Right lung (tissue), 5 donors: ENCODE results near the gene PCNX2. TPM values are rescaled to one million over a fixed set of nuclear protein-coding genes. Genes with fewer than 3 reads are reported as not detected.

ENCODE experiments used
- DNase-seq, 2 donors: peaks; one replicate each; pipeline ENCODE4 v3.0.0-alpha.2; 2013
- polyA plus RNA-seq, 5 donors: library from polyadenylated mRNA; unstranded; fragments of 120-200 nt; gene quantifications; one replicate each; pipeline versions ENCODE4 v1.2.1 to v1.2.3, GENCODE V29; 2013; ENCODE audit warnings: inconsistent platforms in 1 of 5, low replicate concordance in 1 of 5; ENCODE audit not compliant: insufficient read length in 5 of 5, insufficient read depth in 1 of 5

Gene PCNX2
- polyA plus RNA-seq, 5 donors = 8.2 to 13.1 (median 12.6) TPM

DNA sequence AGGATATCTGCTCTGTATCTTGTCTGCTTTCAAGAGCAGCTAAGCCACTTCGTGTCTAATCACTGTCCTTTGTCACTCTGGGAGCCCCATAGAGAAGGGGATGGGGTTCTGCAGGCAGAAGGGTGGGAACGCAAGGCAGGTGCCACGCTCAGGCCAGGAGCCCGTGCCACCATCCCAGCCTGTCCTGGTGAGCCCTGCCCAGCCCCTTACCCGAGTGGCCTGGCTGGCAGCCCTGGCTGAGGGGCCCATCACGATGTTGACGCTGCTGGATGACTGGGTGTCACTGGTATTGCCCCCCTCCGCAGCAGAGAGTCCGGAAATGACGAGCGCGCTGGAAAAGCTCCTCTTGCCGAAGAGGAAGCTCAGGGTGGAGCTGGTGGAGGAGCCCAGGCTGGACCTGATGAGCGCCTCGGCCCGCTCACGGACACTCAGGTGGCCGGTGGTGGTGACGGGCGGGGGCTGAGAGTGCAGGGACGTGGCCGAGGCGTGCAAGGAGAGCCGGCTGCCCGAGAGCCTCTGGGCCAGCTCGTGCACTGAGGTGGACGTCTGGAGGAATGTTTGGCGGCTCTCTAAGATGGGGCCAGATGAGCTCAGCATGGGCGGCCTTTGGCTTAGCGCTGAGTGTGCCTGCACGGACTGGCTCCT, 309.5 kb downstream of the PCNX2 start:
- no peak for DNase-seq

DNA sequence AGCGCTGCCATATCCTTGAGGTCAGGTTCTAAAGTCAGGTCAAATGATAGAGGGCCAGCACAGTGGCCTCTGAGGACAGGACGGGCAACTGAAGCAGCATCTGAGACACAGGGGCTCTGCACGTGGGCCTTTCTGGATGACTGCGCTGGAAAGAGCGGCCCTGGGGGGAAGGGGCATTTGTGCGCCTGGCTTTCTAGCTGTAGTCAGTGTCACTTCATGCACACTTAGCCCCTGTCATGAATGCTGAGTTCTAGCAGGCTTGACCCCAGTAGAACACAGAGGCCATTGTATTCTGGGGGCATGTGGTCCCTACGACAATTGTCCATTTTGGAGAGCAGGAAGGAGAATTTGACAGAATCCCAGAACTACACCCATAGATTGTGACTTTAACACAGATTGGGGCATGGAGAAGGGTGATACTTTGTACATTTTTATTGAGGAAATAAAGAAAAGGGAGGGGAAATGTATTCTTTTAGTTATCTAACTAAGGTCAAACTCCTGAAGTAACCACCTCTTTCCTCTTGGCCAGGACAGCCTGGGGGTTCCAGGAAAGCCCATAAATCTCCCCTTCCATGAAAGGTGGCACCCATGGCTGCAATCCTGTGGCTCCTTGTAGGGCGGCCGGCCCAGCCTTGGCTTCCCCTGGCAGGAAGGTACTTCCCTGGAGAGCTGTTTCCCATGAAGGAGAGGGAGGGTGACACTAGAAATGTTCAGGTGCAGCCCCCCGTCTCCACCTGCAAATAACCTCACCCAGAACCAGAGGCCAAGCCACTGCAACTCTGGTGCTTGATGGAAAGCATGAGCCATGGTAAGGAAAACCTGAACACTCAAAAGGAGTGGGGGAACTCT, 310.7 kb downstream of the PCNX2 start:
- no peak for DNase-seq

DNA sequence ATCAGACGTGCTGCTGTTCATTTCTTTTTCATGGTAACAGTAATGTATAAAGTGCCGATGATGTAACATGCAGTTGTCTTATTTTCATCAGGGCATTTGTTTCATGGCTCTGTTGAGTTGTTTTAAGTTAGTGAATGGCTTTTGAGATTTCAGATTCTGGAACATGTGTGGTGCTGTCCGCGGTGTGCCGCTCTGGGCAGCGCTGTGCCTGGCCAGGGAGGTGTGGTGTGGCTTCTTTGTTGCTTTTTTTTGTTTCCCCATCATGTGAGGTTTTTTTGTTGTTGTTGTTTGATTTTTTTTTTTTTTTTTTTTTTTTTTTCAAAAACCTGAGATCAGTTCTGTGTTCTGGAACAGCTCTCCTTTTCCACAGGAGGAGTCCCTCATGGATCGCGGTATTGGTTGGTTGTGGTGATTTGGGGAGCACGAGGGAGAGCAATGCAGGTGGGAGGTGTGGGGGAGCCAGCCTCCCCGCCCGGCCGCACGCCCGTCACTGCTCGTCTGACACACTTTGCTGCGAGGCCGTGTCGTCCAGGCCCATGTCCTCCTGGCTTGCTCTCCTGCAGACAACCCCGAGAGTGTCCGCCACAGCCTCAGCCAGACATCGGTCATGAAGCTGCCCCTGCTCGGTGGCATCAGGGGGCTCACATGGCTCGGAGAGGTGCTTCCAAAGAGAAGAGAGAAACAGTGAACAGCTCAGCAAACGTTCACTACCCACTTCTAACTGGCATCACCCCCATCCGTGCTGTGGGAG, 311.5 kb downstream of the PCNX2 start:
- no peak for DNase-seq

DNA sequence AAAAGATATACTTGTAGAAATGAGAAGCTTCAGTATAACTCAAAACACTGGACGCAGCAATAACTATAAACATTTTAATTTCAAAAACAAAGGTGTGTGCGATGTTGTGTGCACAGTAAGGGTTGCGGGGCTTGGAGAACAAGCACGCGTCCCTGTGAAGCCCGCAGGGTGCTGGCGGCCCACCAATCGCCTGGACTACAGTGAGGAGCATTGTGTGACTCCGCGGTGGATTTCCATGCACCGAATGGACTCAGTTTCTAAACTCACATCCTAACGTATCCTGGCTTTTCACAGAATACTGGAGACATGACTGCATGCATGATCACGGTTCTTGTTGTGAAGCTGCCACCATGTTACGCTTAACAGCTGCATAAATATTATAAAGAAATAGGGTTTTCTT, 312.1 kb downstream of the PCNX2 start:
- DNase-seq = no peak

DNA sequence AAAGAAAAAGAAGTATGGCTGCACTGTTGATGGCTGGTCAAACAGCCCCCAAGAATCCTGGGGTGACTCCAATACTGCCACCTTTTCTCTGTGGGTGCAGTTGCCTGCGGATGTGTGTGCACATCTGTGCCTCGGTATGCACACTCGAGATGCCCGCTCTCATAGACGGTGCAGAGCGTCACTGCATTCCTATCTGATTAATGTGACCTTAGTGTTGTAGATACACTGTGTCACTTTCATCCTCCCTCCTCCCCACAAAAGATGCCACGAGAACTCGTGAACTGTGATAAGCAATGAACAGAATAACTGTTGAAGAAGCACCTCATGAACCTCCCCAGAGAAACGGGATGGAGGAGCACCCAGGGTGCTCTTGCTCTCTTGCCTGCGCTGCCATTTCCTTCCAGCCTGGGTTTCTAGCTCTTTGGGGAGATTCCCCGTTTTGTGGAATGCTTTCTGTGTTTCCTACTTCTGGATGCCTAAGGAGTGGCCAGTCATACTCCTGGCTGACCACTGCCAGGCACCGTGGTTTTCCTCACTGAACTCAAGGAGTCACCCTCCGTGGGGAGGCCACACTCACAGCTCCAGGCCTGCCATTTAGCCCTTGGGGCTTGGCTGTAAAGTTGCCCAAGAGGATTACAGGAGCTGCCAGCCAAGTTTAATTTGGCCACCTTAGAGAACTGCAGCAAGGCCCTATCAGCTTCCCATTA, 313.1 kb downstream of the PCNX2 start:
- no peak for DNase-seq

DNA sequence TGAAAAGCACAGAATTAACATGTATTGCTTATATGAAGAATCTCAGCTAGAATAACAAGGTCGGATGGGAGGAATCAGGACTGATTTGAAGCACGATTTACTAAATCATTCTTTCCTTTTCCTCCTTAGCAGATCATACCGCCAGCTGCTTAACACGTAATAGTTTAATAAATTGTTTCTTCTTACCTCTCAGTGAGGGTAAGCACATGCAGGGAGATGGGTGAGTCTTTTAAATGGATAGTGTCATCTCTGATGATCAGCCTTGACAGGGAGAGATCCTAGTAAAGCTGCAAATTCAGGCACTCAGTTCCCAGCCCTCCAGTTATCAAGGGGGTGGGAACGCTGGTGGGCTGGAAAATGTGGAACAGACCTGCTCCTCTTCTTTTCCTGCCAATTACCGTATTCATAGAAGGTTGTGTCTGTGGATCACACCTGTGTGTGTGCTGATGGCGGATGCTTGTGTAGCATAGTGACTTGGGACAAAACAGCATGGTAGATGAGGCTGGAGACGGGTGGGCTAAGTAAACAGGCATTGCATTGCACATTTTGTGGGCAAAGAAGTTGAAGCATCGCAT, 314.5 kb downstream of the PCNX2 start:
- no peak for DNase-seq

DNA sequence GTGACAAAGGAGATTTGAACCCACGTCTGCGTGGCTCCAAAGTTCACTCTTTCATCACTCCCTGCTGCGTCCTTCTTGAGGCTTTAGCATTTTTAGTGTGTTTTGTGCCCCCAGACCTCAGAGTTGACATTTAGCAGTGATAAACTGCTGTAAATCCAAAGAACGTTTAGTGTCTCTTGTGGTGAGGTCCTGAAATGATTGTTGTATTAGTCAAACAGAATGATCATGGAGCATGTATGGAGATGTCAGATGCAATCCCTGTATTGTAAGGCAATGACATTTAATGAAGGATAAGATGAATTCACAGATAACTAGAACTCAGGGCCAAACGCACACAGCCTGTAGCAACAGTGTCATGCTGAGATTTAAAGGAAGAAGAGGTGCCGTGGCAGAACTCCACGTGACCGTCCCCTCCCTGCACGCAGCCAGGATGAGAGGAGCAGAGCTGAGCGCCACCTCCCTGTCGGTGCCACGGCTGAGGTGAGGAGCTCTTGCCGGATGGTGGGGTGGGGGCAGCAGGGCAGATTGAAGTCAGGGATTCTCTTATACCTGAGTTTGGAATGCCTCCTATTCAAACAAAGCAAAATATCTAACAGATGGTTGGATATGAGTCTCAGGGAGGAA, 315.1 kb downstream of the PCNX2 start:
- no peak for DNase-seq

DNA sequence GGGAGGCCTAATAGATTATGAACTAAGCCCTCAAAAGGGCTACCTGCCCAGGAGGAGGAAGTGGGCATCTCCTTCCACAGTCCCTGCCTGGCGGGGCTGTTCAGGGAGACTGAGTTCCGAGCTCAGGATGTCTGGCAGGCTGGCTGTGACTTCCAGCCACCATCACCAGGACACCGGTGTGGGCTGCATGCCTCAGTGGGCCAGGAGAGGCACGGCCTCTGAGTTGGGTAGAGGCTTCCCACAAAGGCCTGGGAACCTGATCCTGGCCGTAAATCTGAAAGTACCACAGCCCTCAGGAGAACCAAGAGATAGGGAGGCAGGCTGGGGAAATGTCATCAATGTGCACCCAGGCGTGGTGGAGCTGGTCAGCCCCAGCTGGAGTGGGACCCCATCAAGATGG, 316.0 kb downstream of the PCNX2 start:
- DNase-seq = no peak

DNA sequence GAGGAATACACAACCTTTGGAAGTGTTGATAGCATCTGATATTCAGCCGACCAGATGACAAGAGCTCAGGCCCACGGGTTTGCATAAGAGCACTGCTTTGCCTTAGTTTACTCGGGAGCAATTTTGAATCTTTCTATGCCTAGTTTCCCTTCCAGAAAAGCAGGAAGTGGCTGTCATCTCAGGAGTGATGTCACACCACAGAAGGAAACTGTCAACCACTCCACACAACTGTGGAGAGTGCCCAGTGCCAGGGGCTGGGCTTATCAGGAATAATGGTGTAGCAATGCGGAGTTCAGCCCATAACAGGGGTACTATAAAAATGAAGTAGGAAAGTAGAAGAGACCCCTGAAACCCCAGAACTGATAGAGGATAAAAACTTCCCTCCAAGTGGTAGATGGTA, 316.7 kb downstream of the PCNX2 start:
- no peak for DNase-seq

DNA sequence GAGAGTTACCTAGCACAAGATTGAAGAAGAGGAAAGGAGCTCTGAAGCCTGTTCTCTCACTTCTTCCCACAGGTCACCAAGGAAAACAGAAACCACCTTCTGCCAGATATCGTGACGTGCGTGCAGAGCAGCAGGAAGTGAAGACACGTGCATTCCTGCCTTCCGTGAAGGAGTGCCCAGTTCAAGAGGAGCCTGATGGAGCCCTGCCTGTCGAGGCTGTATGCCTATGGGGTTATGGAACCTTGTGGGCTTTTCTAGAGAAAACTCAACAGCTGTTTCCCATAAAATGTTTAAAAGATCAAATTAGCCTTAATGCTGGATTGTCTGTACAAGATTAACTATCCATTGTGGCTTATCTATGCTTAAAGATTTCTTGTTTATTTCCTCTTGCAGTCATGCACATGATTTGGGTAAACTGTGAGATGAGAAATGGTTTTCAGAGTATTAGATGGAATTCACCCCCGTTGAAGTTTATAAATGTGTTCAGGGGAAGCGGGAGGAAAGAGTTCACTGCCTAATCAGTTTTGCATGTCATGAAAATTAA, 317.4 kb downstream of the PCNX2 start:
- no peak for DNase-seq

DNA sequence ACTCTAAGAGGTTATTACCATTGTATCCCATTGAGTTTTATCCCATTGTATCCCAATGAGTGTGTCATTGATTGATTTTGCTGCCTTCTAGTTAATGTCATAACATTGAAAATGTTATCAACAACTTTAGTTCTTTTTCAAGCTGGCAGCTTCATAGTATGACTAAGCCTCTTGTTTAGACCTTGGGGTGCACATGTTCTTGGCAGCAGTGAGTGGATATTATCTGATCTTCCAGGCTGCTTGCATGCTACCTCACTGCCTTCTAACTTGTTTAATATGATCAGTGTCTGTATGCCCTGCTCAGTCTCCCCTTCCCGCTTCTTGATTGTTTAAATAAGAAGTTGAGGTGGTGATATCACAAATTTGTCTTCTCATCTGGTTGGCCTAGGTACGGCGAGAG, 320.6 kb downstream of the PCNX2 start:
- no peak for DNase-seq

DNA sequence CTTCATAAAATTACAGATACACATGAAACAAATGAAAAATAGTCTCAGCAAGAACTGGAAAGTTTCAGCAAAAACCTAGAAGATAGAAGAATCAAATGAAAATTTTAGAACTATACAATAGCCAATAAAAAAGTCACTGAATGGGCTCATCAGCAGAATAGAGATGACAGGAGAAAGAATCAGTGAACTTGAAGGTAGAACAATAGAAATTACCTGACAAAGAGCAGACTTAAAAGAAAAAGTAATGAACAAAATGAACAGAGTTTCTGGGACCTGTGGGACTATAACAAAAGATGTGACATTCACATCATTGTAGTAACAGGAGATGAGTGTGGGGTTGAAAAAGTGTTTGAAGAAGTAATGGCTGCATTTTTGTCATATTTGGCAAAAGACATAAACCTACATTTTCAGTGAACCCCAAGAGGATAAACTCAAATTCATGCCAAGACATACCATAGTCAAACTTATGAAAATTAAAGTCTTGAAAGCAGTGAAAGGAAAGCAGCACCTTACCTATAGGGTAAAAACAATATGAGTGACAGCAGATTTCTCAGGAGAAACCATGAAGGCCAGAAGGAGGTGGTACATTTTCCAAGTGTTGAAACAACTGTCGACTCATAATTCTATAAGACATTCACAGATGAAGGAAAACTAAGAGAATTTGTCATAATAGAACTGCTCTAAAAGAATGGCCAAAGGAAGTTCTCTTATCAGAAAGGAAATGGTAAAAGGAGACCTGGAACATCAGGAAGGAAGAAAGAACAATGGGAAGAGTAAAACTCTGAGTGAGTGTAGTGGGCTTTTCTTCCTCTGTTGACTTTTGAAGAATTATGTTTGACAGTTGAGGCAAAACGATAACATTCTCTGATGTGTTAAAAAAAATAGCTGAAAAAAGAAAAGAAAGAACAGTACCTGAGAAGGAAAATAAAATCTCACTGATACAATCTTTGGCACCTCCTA, 321.6 kb downstream of the PCNX2 start:
- no peak for DNase-seq

DNA sequence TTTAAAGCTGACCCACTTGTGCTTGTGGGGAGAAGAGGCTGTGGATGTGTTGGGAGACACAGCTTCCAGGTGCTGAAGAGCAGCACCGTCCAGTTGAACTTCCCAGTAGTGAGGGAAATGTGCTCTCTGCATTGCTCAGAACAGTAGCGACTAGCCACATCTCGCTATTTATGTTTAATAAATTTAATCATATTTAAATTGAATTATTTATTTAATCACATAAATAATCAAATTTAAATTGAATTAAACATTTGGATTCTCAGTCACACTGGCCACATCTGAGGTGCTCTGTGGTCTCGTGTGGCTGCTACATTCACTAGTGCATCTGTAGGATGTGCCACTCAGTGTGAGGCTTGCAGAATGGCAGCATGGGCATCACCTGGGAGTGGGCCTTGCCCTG, 325.0 kb downstream of the PCNX2 start:
- no peak for DNase-seq

DNA sequence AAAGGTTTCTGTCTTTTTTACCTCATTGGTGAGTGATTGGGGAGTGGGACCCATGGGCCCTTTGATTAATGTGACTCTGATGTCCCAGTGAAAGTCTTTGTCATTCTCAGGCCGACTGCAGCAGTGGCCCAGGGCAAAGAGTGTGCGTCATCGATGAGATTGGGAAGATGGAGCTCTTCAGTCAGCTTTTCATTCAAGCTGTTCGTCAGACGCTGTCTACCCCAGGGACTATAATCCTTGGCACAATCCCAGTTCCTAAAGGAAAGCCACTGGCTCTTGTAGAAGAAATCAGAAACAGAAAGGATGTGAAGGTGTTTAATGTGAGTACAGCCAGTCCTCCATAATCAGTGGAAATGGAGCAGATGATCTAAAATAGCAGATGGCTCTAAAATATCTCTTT, 325.7 kb downstream of the PCNX2 start:
- no peak for DNase-seq

DNA sequence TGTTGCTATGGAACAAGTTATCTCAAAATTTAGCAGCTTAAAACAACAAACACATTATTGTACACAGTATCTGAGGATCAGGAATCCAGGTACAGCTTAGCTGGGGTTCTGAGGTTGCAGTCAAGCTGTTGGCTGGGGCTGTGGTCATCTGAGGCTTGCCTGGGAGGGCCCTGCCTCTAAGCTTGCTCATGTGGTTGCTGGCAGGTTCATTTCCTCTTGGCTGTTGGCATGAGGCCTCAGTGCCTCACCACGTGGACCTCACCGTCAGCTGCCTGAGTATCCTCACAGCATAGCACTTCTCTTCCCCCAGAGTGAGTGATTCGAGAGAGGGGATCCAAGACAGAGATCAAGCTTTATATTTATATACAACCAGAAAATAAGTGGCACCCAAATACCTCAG, 326.6 kb downstream of the PCNX2 start:
- DNase-seq = no peak

DNA sequence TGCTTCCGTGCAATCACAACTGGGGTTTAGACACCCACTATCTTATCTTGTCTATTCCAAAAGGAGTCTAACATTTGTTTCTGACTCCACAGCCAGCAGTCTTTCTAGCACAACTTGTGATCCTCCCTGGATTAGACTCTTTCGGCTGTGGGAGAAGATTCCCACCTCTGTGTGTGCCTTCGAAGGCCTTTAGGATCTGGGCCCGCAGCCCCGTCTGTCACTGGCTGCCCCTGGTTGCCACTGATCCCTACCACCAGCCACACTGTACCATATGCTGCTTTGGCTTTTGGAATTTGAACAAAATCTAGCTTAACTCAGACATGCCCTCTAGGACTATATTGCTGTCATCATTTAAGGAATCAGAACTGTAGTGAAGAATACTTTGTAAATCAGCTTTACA, 327.1 kb downstream of the PCNX2 start:
- no peak for DNase-seq

DNA sequence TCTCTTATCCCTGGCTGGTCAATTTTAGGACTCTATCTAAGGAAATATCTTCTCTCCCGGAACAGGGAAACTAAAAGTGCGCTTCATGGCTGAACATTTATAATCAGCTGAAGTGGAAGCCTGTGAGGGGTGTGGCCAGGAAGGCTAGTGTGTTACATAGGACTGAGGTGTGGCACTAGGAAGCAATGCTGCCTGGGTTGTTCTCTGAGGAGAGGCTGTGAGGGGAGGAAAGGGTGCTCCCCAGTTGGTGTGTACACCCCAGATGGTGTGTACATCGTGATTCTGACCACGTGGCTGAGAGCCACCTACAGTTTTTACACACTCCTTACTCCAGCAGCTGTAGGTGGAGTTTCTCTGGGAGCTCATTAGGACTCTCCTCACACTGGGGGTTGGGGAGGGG, 328.9 kb downstream of the PCNX2 start:
- DNase-seq = no peak

DNA sequence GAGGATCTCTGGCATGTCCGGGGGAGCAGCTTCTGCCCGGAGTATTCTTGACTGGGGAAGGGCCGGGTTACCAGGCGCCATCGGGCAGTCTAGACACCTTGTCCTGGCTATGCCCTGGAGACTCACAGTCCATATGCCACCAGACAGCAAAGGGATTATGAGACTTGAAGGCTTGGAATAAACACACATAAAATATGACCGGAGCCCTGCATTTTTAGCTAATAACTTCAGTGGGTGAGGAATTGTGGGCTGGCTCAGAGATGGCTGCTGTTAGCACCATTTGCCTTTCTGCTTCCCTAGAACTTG, 329.7 kb downstream of the PCNX2 start:
- no peak for DNase-seq

DNA sequence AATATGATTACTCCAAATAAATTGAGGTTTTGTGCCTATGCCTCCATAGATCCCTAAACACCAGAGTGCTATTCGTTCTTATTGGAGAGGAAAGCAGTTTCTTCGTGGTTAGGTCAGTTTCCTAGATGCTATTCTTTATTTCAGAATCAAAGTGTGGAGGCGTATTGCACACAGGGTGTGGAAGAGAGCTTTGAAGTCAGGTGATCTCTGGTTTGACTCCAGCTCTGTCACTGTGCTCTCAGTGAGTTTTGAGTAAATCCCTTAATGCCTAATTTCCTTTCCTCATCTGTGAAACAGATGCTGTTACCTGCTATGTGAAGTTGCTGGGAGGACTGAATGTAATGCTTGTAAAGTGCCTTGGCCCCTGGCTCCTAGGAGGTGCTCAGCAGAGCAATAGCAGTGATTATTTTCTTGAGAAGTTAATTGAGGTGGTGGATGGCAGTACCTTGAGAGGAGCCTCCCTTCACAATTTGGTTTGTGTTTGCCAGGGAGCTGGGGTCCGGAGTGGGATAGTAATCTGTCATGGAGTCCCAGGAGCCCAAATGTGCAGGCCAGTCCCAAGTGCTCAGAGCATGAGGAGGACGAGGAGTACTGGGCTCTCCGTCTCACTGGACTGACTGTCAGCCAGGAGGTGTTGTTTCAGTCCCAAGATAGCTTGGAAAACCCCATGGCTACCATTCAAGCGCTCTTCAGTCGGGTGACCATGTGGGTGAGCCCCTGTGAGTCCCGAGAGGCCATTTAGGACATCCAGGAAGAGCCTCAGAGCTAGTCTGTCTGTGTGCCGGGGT, 330.2 kb downstream of the PCNX2 start:
- DNase-seq = no peak
